Measurements from ENCODE around the gene KCTD12. TPM values are rescaled to one million over a fixed set of nuclear protein-coding genes. Genes with fewer than 3 reads are reported as not detected.

The KCTD12 gene
- total RNA-seq, 1 experiment from 2014 or later = 1.9 TPM

GRCh38 chr13:76882431-76882830 lies 3.8 kb downstream of the KCTD12 start:
- Histone ChIP-seq H3K27me3 (ENCODE audit: insufficient read depth, low read length) (peaks cover 39% of the 10 kb centered on the region; the same call in 1 of the 2 replicates), H3K9ac (ENCODE audit: low read length) (no peak overlapping the region), H2AFZ (ENCODE audit: low read depth, low read length, poor library complexity, severe bottlenecking) (no peak overlapping the region), H3K9me3 (ENCODE audit: control insufficient read depth in 1 of 2, insufficient read depth in 1 of 2, low read depth in 1 of 2, low read length in 2 of 2) (no peaks in the 10 kb centered on the region), H4K20me1 (ENCODE audit: insufficient read depth) (no peaks in the 10 kb centered on the region), H3K36me3 (ENCODE audit: control insufficient read depth in 1 of 2, insufficient read depth in 2 of 2, low read length in 2 of 2) (no peaks in the 10 kb centered on the region), H3K79me2 (ENCODE audit: insufficient read depth, low read length) (no peaks in the 10 kb centered on the region), H3K4me2 (ENCODE audit: low read length) (no peak overlapping the region), H3K4me1 (ENCODE audit: control insufficient read depth in 1 of 2, insufficient read depth in 2 of 2, low read length in 2 of 2) (peaks cover 0 to 14% of the 10 kb centered on the region in 2 experiments; a peak in 1 of 4 replicates), H3K27ac (ENCODE audit: low read depth, low read length) (no peak overlapping the region), H3K4me3 (replicated peaks in 1 of 2; ENCODE audit: low read depth in 1 of 2, low read length in 2 of 2) (no peak overlapping the region), H3K9me2 (ENCODE audit: insufficient read depth) (no peaks in the 10 kb centered on the region)
- intact Hi-C loops (cut with micrococcal nuclease) = no loop called here
- DNase-seq (ENCODE audit: low read depth, low spot score) (no peak), ATAC-seq (no peak)
- TF ChIP-seq POLR2AphosphoS5 (IDR thresholded peaks at IDR 0.05; ENCODE audit: low read depth, low read length) (no peak), SP1 (IDR thresholded peaks at IDR 0.05; ENCODE audit: low read depth) (no peak), POLR2A (IDR thresholded peaks at IDR 0.05; ENCODE audit: borderline replicate concordance, extremely low read depth, insufficient read depth, insufficient read length) (no peak)
- POLR2A ChIA-PET = no interaction called here
- no TSS peak for BruUV-seq (replicated peaks)
- CTCF ChIA-PET = no interaction called here
- RAD21 ChIA-PET (ENCODE audit: low non-redundant PET in 1 of 2, low total read pairs in 2 of 2, uncharacterized antibody in 2 of 2, unreplicated experiment in 2 of 2) = no interaction called here

- H3K79me2 ChIP-seq (ENCODE audit: insufficient read depth, low read length) = no peaks in the 10 kb centered on the region
- ATAC-seq (no peak), DNase-seq (ENCODE audit: low read depth, low spot score) (no peak)
- ChIA-PET CTCF (no interaction called here), POLR2A (no interaction called here), RAD21 (ENCODE audit: low non-redundant PET in 1 of 2, low total read pairs in 2 of 2, uncharacterized antibody in 2 of 2, unreplicated experiment in 2 of 2) (no interaction called here)
- no peaks in the 10 kb centered on the region for H3K9me2 ChIP-seq (ENCODE audit: insufficient read depth)
- H3K9me3 ChIP-seq (ENCODE audit: control insufficient read depth in 1 of 2, insufficient read depth in 1 of 2, low read depth in 1 of 2, low read length in 2 of 2) = no peaks in the 10 kb centered on the region
- no TSS peak for BruUV-seq (replicated peaks)
- H3K27me3 ChIP-seq (ENCODE audit: insufficient read depth, low read length) = peaks cover 40% of the 10 kb centered on the region; the same call in 1 of the 2 replicates
- intact Hi-C loops (cut with micrococcal nuclease) = no loop called here
- H3K4me3 ChIP-seq (replicated peaks in 1 of 2; ENCODE audit: low read depth in 1 of 2, low read length in 2 of 2) = no peak overlapping the region
- TF ChIP-seq CBX3 (IDR thresholded peaks at IDR 0.05; ENCODE audit: low read depth) (no peak), YY1 (IDR thresholded peaks at IDR 0.05; ENCODE audit: extremely low read depth, insufficient replicate concordance, low read depth, low read length) (no peak), EGR1 (IDR thresholded peaks at IDR 0.05; ENCODE audit: low read depth) (no peak), TCF7L2 (IDR thresholded peaks at IDR 0.05; ENCODE audit: borderline replicate concordance, extremely low read depth, insufficient read depth, insufficient read length) (no peak), POLR2AphosphoS5 (IDR thresholded peaks at IDR 0.05; ENCODE audit: low read depth, low read length) (no peak), EZH2phosphoT487 (IDR thresholded peaks at IDR 0.05; ENCODE audit: borderline replicate concordance) (no peak), EZH2 (IDR thresholded peaks at IDR 0.05) (no peak)
- no peak overlapping the region for H3K4me2 ChIP-seq (ENCODE audit: low read length)
- H3K4me1 ChIP-seq (ENCODE audit: control insufficient read depth in 1 of 2, insufficient read depth in 2 of 2, low read length in 2 of 2) = 0 out of 4 replicates have a peak, but pooled peaks cover 0 to under 1% of the 10 kb centered on the region in 2 experiments
- H3K9ac ChIP-seq (ENCODE audit: low read length) = no peak overlapping the region
- no peaks in the 10 kb centered on the region for H4K20me1 ChIP-seq (ENCODE audit: insufficient read depth)
- H3K36me3 ChIP-seq (ENCODE audit: control insufficient read depth in 1 of 2, insufficient read depth in 2 of 2, low read length in 2 of 2) = no peaks in the 10 kb centered on the region
- no peak overlapping the region for H3K27ac ChIP-seq (ENCODE audit: low read depth, low read length)
- no peak overlapping the region for H2AFZ ChIP-seq (ENCODE audit: low read depth, low read length, poor library complexity, severe bottlenecking)
Observed at GRCh38 chr13:76879883-76880270, 6.3 kb downstream of the KCTD12 start.
